Panc1 (cell line): ENCODE measurements around the gene MIPEP. TPM values are rescaled to one million over a fixed set of nuclear protein-coding genes. Genes with fewer than 3 reads are reported as not detected.

ENCODE experiments used
- ATAC-seq: fragments of 200-7000 bp; cut with Tn5 transposase; 2 replicates; pipeline ENCODE4 v1.9.1; 2020; ENCODE audit warnings: mild to moderate bottlenecking, moderate library complexity
- BruUV-seq: library from RNA; stranded (reverse); fragments of 400-500 nt; replicated peaks from 2 replicates; lab custom pipeline; 2021; lab: Mats Ljungman, UMichigan
- CTCF ChIA-PET: fragments of 300-600 bp; sonication (Branson Sonifier 250); formaldehyde crosslinking; loops from one replicate; lab custom pipeline; 2022; ENCODE audit warnings: antibody characterized with exemption; lab: Charles Lee
- POLR2A ChIA-PET: fragments of 300-600 bp; sonication (Branson Sonifier 250); formaldehyde crosslinking; loops from one replicate; lab custom pipeline; 2022; ENCODE audit warnings: antibody characterized with exemption; lab: Charles Lee
- DNase-seq: peaks from one replicate; pipeline ENCODE4 v3.0.0-alpha.2; 2010; ENCODE audit warnings: low read depth, low spot score
- H3K27ac ChIP-seq: 2 replicates; pipeline ENCODE4 v1.5.1; 2011; ENCODE audit warnings: mild to moderate bottlenecking, low read length, inconsistent platforms
- H3K27me3 ChIP-seq: fragments of 200-500 bp; sonication (Bioruptor generic); 2 replicates; pipeline ENCODE4 v1.6.0; 2014; ENCODE audit warnings: low read length, inconsistent platforms; ENCODE audit not compliant: control insufficient read depth, insufficient read depth
- H3K36me3 ChIP-seq: fragments of 200-500 bp; sonication (Bioruptor generic); 2 replicates; pipeline ENCODE4 v1.5.1; 2014; ENCODE audit warnings: inconsistent platforms, mild to moderate bottlenecking, low read length, moderate library complexity; ENCODE audit not compliant: control insufficient read depth, insufficient read depth
- H3K4me1 ChIP-seq: 2 replicates; pipeline ENCODE4 v1.5.1; 2011; ENCODE audit warnings: inconsistent platforms, mild to moderate bottlenecking, low read length, moderate library complexity; ENCODE audit not compliant: control insufficient read depth, insufficient read depth
- H3K4me3 ChIP-seq, 2 experiments: 2 replicates each; pipeline ENCODE4 v1.5.1; 2011 to 2012; ENCODE audit warnings: low read depth in 2 of 2, low read length in 2 of 2, mild to moderate bottlenecking in 2 of 2, inconsistent platforms in 1 of 2, moderate library complexity in 1 of 2
- H3K9me3 ChIP-seq: fragments of 200-500 bp; sonication (Bioruptor generic); 2 replicates; pipeline ENCODE4 v1.5.1; 2014; ENCODE audit warnings: low read depth, mild to moderate bottlenecking, inconsistent platforms, low read length, moderate library complexity; ENCODE audit not compliant: control insufficient read depth, insufficient read depth
- CTCF ChIP-seq: fragments of 450-650 bp; IDR thresholded peaks from 2 replicates; pipeline ENCODE4 v1.5.1; 2017; ENCODE audit warnings: mild to moderate bottlenecking
- POLR2AphosphoS5 ChIP-seq: IDR thresholded peaks from 2 replicates; pipeline ENCODE4 v1.6.1; 2012; ENCODE audit warnings: mild to moderate bottlenecking, low read depth, low read length, moderate library complexity
- REST ChIP-seq, 2 experiments: IDR thresholded peaks; 2 replicates each; pipeline ENCODE4 v1.6.1; 2011 to 2012; ENCODE audit warnings: low read depth in 2 of 2, control low read depth in 1 of 2, low read length in 1 of 2, mild to moderate bottlenecking in 1 of 2, moderate library complexity in 1 of 2; ENCODE audit not compliant: insufficient read depth in 1 of 2
- SIN3A ChIP-seq: IDR thresholded peaks from 2 replicates; pipeline ENCODE4 v1.6.1; 2012; ENCODE audit warnings: low read depth, mild to moderate bottlenecking, low read length, moderate library complexity, borderline replicate concordance; ENCODE audit not compliant: insufficient read depth
- TCF7L2 ChIP-seq: IDR thresholded peaks from 2 replicates; pipeline ENCODE4 v1.6.1; 2011; ENCODE audit warnings: mild to moderate bottlenecking, low read depth, low read length, inconsistent platforms
- in situ Hi-C: cut with HindIII; loops from 2 replicates; pipeline ENCODE4 v1.10.0; 2016; ENCODE audit warnings: low sequenced_read_pairs, low pct_unique_long_range_greater_than_20kb
- intact Hi-C: fragments of 100-400 bp; cut with micrococcal nuclease; formaldehyde crosslinking; loops from one replicate; pipeline ENCODE4 v1.10.0; 2022; ENCODE audit not compliant: unreplicated experiment
- total RNA-seq: library from RNA; stranded (reverse); gene quantifications from one replicate; pipeline ENCODE4 v1.2.1, GENCODE V29; 2021; ENCODE audit not compliant: unreplicated experiment

Gene MIPEP
- total RNA-seq, 1 experiment from 2014 or later = 13.8 TPM

GRCh38 chr13:23714672-23715071 lies 174.5 kb downstream of the MIPEP start:
- intact Hi-C loops (no loop called here), in situ Hi-C loops (no loop called here)
- no peak for DNase-seq
- Histone ChIP-seq H3K9me3 (no peaks in the 10 kb centered on the region), H3K4me3 (no peak overlapping the region), H3K36me3 (no peaks in the 10 kb centered on the region), H3K27me3 (no peaks in the 10 kb centered on the region), H3K27ac (no peak overlapping the region), H3K4me1 (no peaks in the 10 kb centered on the region)
- CTCF ChIA-PET = no interaction called here
- POLR2A ChIA-PET = no interaction called here
- no TSS peak for BruUV-seq
- TF ChIP-seq REST (IDR thresholded peaks at IDR 0.05; ENCODE audit: insufficient read depth in 1 of 2, low read depth in 2 of 2, low read length in 1 of 2) (no peak), POLR2AphosphoS5 (no peak), TCF7L2 (no peak), CTCF (no peak), SIN3A (no peak)
- ATAC-seq = no peak

GRCh38 chr13:23711355-23711754 lies 177.8 kb downstream of the MIPEP start:
- BruUV-seq = no TSS peak
- TF ChIP-seq REST (IDR thresholded peaks at IDR 0.05; ENCODE audit: insufficient read depth in 1 of 2, low read depth in 2 of 2, low read length in 1 of 2) (no peak), POLR2AphosphoS5 (no peak), TCF7L2 (no peak), SIN3A (no peak), CTCF (no peak)
- CTCF ChIA-PET = no interaction called here
- POLR2A ChIA-PET = no interaction called here
- Histone ChIP-seq H3K27ac (no peak overlapping the region), H3K4me1 (no peaks in the 10 kb centered on the region), H3K9me3 (no peaks in the 10 kb centered on the region), H3K4me3 (no peak overlapping the region), H3K36me3 (no peaks in the 10 kb centered on the region), H3K27me3 (no peaks in the 10 kb centered on the region)
- in situ Hi-C loops = no loop called here
- intact Hi-C loops = no loop called here
- ATAC-seq = no peak
- no peak for DNase-seq
